Measurements from ENCODE around the gene PHF1. TPM values are rescaled to one million over a fixed set of nuclear protein-coding genes. Genes with fewer than 3 reads are reported as not detected.
A peak's percentile ranks its signal among the peaks of the same experiment; 100 is the strongest.

Gene PHF1
- total and polyA plus RNA-seq, 2 of the 4 experiments (the other 2 are of a cell fraction) = 9.0 to 47.2 TPM

DNA sequence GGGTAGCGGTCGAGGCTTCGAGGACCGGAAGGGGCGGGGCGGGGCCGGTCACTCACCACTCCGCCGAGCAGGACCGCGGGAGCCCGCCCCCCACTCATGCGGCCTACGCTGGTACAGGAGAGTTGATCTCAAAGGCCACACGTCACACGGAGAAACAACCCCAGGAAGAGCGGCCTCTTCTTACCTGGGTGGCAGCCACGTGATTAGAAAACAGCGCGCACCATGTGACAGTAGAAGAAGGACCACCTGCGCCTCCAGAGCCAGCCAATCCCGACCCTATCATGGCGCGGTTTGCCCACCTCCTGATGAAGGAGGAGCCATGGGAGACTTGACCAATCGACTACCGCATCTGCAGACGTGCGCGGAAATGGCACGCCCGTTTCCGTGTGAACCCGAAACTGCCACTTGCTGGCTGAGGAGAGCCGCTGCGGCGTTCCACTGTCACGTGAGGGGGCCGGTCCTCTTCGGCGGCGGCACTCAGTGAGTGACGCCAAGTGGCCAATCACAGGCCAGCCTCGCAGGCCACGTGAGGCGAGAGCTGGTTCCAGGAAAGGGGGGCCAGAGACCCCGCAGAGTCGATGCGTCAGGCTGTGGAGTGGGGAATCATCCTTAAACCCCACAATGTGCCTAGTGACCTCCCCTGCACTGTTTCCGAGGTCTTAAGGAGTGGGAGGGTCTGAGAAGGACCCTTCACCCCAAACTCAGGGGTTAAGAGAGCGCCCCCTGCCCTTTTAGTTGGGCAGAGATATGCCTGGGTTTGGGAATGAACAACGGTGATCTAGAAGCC is 7.3 kb downstream of the PHF1 start, which contains the start of gene CUTA (continued):
- TF ChIP-seq BHLHE40 (IDR thresholded peaks at IDR 0.05; ENCODE audit: low read depth, low read length) (peak; percentile 99), SMC3 (IDR thresholded peaks at IDR 0.05; ENCODE audit: low read depth, low read length) (no peak), FOS (IDR thresholded peaks at IDR 0.05; ENCODE audit: low read depth, low read length) (peak; percentile 87)

DNA sequence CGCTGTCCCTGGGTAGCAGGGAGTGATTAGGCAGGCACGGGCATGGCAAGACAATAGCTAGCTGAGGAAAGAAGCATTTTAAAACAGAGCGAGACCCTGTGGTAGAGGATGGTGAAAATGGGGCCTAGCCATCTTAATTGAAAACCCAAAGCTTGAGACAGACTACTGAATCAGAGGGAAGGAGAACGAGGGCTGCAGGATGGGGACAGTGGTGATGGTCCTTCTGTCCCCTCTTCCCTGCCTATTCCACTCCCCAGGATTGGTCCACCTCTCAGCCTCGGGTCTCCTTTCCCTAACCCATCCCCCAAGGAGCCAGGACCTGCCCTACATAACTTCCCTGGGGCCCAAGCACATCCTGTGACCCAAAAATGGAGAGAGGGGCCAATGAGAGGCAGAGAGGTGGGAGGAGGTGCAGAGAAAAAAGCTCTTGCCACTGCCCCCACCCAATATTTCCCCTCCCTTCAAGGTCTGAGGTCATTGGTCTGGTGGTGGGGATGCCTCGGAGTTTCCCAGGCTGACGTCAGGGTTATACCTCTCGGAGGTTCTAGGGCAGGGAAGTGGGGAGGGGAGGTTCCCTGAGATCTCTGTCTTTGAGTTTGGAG is 8.0 kb downstream of the PHF1 start:
- peak overlapping the region; percentile 98; the same call in 2 of the 3 replicates for H2BK15ac ChIP-seq (ENCODE audit: low read depth, low read length)
- H3K18ac ChIP-seq (ENCODE audit: low read depth, low read length) = peak overlapping the region; percentile 69
- peak overlapping the region; percentile 93 for H2BK5ac ChIP-seq (ENCODE audit: low read depth, low read length, poor library complexity, severe bottlenecking)
- H3K14ac ChIP-seq (replicated peaks; ENCODE audit: low read depth, low read length) = peak overlapping the region; percentile 83
- ChIA-PET POLR2A (ENCODE audit: unreplicated experiment) (no interaction called here), CTCF (interaction anchor here (0.6 to 1.2 kb wide), 2 partner anchors 10 to 1787 kb away, joined by 3 read pairs; no protein-coding TSS in a partner anchor)
- peak overlapping the region; percentile 99 for H2AFZ ChIP-seq (replicated peaks; ENCODE audit: low read length, poor library complexity)
- H2AK9ac ChIP-seq (replicated peaks; ENCODE audit: low read depth, low read length, poor library complexity) = peak overlapping the region; percentile 99
- H3K9me1 ChIP-seq (ENCODE audit: insufficient read depth, low read length) = peaks cover 10% of the 10 kb centered on the region
- H4K5ac ChIP-seq (ENCODE audit: low read depth, low read length) = peak overlapping the region; percentile 88
- peak overlapping the region; percentile 80 for H3K4me2 ChIP-seq (ENCODE audit: low read depth, low read length)
- peak overlapping the region; percentile 93 for H2BK120ac ChIP-seq (ENCODE audit: low read depth, low read length)
- peaks cover 20 to 88% of the 10 kb centered on the region in 2 experiments for H3K79me1 ChIP-seq (ENCODE audit: low read depth in 1 of 2, low read length in 2 of 2)
- BruUV-seq (replicated peaks) = no TSS peak
- H3K56ac ChIP-seq (ENCODE audit: extremely low read depth, insufficient read depth, low read length) = peak overlapping the region; percentile 69; the same call in 1 of the 2 replicates
- ATAC-seq (ENCODE audit: low read depth) (no peak), DNase-seq (peak; percentile 42)
- peak overlapping the region; percentile 60 for H2BK20ac ChIP-seq (ENCODE audit: low read depth, low read length)
- H4K8ac ChIP-seq (ENCODE audit: low read depth in 2 of 2, low read length in 2 of 2) = peak overlapping the region; percentile 97
- peak overlapping the region; percentile 97 for H2AK5ac ChIP-seq (ENCODE audit: low read depth, low read length)
- in situ Hi-C loops (cut with MboI; ENCODE audit: low sequenced_read_pairs) = no loop called here
- H4K91ac ChIP-seq (ENCODE audit: insufficient read depth, low read depth, low read length) = peak overlapping the region; percentile 96
- peak overlapping the region; percentile 22 for H3K4me3 ChIP-seq (ENCODE audit: insufficient read depth, low read depth, low read length)
- peak overlapping the region; percentile 79 for H3K27ac ChIP-seq (ENCODE audit: insufficient read depth, low read length)
- H3K9ac ChIP-seq (ENCODE audit: low read depth, low read length) = peak overlapping the region; percentile 53
- no peaks in the 10 kb centered on the region for H3K27me3 ChIP-seq (ENCODE audit: control insufficient read depth, insufficient read depth, low read length)
- TF ChIP-seq CHD1 (IDR thresholded peaks at IDR 0.05; ENCODE audit: low read depth, low read length) (no peak), FOS (IDR thresholded peaks at IDR 0.05; ENCODE audit: low read depth, low read length) (no peak), RCOR1 (IDR thresholded peaks at IDR 0.05; ENCODE audit: insufficient replicate concordance, low read length) (no peak), BHLHE40 (IDR thresholded peaks at IDR 0.05; ENCODE audit: low read depth, low read length) (no peak), MAFK (IDR thresholded peaks at IDR 0.05; ENCODE audit: low read depth, low read length) (no peak), MXI1 (IDR thresholded peaks at IDR 0.05; ENCODE audit: borderline replicate concordance, low read depth, low read length) (no peak), RAD21 (IDR thresholded peaks at IDR 0.05; ENCODE audit: low read length) (no peak)
- TF ChIP-seq, protein P1, sequence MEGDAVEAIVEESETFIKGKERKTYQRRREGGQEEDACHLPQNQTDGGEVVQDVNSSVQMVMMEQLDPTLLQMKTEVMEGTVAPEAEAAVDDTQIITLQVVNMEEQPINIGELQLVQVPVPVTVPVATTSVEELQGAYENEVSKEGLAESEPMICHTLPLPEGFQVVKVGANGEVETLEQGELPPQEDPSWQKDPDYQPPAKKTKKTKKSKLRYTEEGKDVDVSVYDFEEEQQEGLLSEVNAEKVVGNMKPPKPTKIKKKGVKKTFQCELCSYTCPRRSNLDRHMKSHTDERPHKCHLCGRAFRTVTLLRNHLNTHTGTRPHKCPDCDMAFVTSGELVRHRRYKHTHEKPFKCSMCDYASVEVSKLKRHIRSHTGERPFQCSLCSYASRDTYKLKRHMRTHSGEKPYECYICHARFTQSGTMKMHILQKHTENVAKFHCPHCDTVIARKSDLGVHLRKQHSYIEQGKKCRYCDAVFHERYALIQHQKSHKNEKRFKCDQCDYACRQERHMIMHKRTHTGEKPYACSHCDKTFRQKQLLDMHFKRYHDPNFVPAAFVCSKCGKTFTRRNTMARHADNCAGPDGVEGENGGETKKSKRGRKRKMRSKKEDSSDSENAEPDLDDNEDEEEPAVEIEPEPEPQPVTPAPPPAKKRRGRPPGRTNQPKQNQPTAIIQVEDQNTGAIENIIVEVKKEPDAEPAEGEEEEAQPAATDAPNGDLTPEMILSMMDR (conservative IDR thresholded peaks at IDR 0.05; ENCODE audit: low read depth, low read length) = no peak
- peaks cover 19% of the 10 kb centered on the region for H3K4me1 ChIP-seq (ENCODE audit: control insufficient read depth, insufficient read depth, low read length)
- intact Hi-C loops (cut with micrococcal nuclease) = loop anchor here (2.0 to 5.0 kb wide), 3 partner anchors 28 to 121 kb away; partner anchors contain the start of genes KIFC1, RGL2 and TAPBP
- no peaks in the 10 kb centered on the region for H3K9me3 ChIP-seq (ENCODE audit: control insufficient read depth, insufficient read depth, low read length)
- H4K20me1 ChIP-seq (ENCODE audit: insufficient read depth, low read length) = peaks cover 19% of the 10 kb centered on the region
- dilution Hi-C loops (cut with HindIII; ENCODE audit: low sequenced_read_pairs, unreplicated experiment) = no loop called here
- peak overlapping the region; percentile 92 for H3K23ac ChIP-seq (ENCODE audit: low read depth, low read length)
- WGBS, 2 experiments (ENCODE audit: extremely low coverage in 2 of 2, insufficient read length in 1 of 2) = 0% methylated on average over 1 of the region's 8 CpGs; no CpG with 5 or more reads in 1 of the 2 experiments
- peaks cover 32% of the 10 kb centered on the region for H3K36me3 ChIP-seq (ENCODE audit: control insufficient read depth, insufficient read depth, low read length)
- H3K4ac ChIP-seq (ENCODE audit: low read depth, low read length) = peak overlapping the region; percentile 97
